GM18907 (cell line): ENCODE results near the gene NUP43.
"Not testable (repeated sequence)": the region's sequence is repeated elsewhere in the genome, so short reads cannot be mapped to it uniquely, and the experiment has no call there.

ENCODE experiments used
- ATAC-seq: cut with Tn5 transposase; IDR thresholded peaks from one replicate; pipeline ENCODE4 v1.9.1; 2021; ENCODE audit warnings: mild to moderate bottlenecking, moderate library complexity; ENCODE audit not compliant: unreplicated experiment

NUP43 gene

GRCh38 chr6:149694921-149695320, 51.4 kb downstream of the NUP43 start:
- no peak for ATAC-seq

DNA sequence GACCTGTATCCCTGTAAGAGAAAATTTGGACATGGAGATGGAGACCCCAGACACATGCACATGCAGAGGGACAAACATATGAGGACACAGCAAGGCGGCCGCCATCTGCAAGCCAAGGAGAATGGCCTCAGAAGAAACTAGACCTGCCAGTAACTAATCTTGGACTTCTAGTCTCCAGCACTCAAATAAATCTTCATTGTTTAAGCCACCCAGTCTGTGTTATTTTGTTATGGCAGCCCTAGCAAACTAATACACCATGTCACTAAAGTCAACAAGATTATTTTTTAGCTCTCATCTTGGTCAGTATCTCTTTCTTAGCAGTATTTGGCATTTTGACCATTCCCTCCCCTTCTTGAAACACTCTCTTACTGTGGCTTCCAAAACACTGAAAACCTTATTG, 55.1 kb downstream of the NUP43 start:
- no peak for ATAC-seq

- no peak for ATAC-seq
Measured at GRCh38 chr6:149686230-149686629, 60.1 kb downstream of the NUP43 start.

- no peak for ATAC-seq
Measured at GRCh38 chr6:149683256-149683859, 63.0 kb downstream of the NUP43 start.

- ATAC-seq = not testable (repeated sequence)
Measured at GRCh38 chr6:149681845-149682244, 64.5 kb downstream of the NUP43 start.

DNA sequence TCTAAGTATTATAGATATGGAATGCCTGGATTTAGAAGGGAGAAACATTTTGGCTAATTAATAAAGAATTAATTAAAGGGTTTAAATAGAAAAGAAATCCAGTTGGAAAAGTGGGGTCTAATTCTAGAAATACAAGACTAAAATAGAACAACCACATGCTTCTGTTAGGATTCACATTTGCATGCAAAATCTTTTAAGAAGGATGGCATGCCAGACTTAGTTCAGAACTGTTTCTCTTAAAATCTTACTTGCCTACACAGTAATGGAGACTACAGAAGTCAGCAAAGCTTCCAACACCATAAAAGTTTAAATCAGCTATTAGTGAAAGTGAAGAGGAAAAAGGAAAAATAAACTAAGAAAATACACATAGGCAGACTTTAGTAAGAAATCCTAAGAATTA, 65.1 kb downstream of the NUP43 start:
- no peak for ATAC-seq

- ATAC-seq = no peak
Measured at GRCh38 chr6:149680503-149680902, 65.8 kb downstream of the NUP43 start.
